GM19193 (cell line): Measurements from ENCODE around the gene FLYWCH2.

Experiments used
- POLR2A ChIP-seq: IDR thresholded peaks from 4 replicates; pipeline ENCODE4 v1.6.1; 2011; ENCODE audit not compliant: insufficient read depth, insufficient read length; ENCODE audit errors: extremely low read depth

FLYWCH2 gene, protein sequence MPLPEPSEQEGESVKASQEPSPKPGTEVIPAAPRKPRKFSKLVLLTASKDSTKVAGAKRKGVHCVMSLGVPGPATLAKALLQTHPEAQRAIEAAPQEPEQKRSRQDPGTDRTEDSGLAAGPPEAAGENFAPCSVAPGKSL

DNA sequence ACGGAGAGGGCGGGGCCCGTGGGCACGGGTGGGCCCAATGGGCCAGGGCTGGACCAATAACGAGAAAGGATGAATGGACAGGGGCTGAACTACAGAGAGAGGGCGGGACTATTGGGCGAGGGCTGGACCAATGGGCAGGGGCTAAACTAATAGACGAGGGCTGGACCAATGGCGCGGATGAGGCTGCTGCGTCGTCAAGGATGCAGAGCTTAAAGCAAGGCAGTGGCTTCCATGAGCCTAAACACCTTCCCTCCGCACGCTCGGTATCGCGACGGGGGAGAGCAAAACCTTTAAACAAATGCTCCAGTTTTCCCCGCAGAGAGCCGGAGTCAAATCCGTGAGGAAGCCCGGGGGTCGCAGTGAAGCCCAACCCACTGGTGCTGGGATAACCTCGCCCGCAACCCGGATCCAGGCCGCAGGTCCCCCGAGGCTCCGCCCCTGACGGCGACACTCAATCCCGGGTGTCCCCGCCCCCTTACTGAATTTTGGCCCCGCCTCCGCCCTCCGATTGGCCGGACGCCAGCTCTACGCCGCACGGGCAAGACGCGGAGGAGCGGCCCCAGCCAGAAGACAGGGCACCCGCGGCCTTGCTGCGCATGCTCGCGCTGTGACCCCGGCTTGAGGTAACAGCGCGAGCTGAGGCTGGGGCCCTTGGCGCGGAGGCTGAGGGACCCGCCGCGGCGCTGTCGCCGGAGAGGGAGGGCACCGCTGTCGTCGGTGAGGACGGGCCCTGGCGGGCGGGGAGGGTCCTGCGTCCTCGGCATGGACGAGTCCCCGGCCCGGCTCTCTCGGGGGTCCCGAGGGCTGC lies at the start of gene FLYWCH2:
Gene FLYWCH2, plus strand, starts transcription at position 566 of the 808 bp plus-strand sequence. CDS start 13,235 bp downstream, outside the sequence.
- peak; percentile 80 for TF ChIP-seq POLR2A

DNA sequence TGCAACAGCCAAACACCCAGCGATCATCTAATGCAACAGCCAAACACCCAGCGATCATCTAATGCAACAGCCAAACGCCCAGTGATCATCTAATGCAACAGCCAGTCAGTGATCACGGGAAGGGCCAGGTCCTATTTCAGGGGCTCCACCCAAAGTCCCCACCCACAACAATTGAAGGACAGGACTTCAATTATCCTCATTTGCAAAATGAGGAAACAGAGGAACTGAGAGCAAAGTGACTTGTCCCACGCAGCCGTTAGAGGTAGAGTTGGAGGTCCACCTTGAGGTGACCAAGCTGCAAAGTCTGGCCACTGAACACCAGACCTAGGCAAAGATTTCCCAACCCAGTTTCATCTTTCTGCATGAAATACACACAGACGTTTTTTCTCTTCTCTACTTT lies 49.2 kb upstream of the FLYWCH2 start:
- no peak for TF ChIP-seq POLR2A

DNA sequence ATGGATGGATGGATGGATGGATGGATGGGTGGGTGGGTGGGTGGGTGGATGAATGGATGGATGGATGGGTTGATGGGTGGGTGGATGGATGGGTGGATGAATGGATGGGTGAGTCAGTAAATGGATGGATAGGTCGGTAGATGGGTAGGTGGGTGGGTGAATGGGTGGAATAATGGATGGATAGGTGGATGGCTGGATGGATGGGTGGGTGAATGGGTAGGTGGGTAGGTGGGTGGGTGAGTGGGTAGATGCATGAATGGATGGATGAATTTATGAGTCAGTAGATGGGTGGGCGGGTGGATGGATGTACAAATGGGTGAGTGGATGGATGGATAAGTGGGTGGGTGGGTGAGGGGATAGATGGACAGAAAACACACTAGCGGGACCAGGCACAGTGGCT lies 48.0 kb upstream of the FLYWCH2 start:
- TF ChIP-seq POLR2A: no peak

DNA sequence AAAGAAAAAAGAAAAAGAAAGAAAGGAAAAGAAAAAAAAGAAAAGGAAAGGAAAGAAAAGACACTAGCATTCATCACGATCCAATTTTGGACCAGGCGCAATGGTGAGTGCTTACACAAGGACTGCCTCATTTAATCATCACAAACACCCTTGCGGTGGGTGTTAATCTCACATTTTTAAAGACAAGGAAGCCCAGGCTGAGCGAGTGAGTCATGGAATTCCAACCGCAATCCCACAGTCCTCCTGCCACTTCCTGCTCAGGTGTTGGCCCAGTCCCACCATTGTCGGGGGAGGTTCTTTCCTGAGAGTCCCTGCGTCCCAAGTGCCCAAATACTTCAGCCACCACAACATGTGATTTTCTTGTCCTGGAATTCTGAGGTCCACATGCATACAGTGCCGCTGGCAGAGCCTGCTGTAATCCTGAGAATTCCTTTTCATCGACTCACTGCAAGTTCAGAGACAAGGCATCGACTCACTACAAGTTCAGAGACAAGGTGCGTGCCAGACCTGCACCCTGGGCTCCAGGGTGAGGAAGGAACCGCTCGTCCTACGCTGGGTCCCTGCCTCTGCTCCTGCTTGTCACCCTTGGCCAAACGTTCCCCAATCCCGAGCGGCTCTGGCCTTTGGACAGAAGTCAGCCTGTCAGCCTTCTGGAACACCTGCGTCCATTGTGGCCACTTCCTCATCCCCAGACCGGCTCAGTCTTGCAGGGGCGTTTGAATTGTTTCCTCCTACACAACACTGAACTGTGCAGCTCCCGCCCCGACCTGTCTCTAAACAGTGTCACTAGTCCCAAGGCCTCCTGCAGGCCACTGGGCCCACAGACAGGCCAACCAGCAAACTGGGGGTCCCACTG lies 47.1 kb upstream of the FLYWCH2 start:
- no peak for TF ChIP-seq POLR2A

DNA sequence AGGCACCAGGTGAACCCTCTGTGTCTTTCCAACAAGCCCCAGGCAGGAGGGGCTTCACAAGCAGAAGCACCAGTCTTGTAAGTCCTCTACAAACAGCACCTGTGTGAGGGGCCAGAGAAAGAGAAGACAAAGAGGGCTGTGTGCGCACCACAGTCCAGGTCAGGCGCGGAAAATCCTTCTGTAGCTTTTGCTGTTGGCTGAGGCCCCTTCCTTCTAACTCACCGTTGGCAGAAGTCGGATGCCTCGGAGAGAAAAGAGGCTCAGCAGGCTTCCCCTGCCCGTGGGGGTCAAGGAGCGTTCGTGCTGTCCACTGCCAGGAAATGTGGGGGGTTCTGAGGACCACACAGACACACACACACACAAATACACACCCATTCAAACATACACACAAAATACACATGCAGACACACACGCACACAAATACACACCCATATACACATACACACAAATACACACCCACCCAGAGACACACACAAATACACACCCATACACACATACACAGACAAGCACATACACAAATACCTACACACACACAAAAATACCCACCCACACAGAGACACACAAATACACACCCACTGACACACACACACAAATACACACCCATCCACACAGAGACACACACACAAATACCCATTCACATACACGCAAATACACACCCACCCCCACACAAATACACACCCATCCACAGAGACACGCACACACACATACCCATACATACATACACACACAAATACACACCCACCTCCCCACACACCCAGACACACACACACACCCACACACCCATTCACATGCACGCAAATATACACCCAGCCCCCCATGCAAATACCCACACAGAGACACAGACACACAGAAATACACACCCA lies 46.1 kb upstream of the FLYWCH2 start:
- no peak for TF ChIP-seq POLR2A

DNA sequence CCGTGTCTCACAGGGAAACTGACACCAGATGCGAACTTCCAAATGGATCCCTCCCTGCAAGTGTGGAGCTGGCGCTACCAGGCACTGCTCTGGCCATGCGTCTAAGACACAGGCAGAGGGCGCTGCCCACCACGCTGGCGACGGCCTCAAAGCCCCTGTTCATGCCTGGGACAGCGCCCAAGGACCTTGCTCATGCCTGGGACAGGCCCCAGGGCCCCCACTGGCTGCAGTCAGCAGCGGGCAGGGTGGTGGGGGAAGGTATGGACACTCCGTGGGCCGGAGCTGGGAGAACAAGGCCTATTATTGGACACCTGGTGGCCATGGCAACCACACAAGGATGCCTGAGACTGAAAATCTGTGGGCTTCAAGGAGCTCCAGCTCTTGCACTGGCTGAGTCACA lies 44.1 kb upstream of the FLYWCH2 start:
- TF ChIP-seq POLR2A: no peak

DNA sequence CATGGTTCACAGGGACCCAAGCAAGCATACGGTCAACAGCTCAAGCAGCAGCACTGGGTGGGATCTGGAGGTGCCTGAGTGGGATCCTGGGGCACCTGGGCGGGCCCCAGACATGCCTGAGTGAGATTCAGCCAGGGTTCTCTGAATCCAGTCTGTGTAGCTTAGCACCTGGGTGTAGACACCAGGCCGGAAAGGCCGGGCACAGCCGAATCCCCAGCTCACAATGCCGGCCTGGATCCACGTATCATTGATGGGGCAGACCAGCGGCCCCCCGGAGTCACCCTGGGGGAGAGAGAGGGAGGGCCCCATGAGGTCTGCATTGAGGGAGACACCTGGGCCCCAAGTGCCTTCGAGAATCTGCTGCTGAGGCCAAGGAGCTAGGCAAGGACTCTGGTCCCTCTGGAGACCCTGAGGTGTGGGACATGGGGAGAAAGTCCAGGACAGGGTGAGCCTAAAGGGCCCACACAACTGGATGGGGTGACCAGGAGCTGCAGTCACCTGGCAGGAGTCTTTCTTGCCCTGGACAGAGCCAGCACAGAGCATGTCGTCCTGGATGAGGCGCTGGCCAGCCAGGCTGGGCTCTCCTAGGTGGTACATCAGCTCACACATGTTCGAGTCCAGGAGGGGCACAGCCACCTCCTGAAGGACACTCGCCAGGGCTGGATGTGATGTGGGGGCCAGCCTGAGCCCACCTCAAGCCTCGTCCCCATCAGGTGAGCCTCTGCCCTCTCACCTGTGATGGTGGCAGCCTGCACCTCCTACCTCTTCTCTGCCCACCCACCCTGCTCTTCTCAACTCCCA lies 43.2 kb upstream of the FLYWCH2 start:
- no peak for TF ChIP-seq POLR2A

DNA sequence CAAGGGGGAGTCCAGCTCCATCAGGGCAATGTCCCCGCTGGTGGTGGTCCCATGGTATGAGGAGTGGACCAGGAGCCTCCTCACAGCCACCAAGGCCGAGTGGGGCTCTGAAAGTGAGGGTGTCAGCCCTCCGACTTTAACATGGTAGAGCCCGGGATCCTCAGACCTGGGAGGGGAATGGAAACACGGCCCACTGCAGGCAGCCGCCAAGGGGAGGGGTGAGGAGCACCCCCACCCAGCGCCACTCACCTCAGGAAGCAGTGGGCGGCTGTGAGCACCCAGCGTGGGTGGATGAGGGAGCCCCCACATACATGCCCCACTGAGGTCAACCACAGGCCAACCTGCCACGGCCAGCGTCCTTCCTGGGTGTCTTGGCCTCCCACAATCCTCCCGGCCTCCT lies 42.1 kb upstream of the FLYWCH2 start:
- TF ChIP-seq POLR2A: no peak

DNA sequence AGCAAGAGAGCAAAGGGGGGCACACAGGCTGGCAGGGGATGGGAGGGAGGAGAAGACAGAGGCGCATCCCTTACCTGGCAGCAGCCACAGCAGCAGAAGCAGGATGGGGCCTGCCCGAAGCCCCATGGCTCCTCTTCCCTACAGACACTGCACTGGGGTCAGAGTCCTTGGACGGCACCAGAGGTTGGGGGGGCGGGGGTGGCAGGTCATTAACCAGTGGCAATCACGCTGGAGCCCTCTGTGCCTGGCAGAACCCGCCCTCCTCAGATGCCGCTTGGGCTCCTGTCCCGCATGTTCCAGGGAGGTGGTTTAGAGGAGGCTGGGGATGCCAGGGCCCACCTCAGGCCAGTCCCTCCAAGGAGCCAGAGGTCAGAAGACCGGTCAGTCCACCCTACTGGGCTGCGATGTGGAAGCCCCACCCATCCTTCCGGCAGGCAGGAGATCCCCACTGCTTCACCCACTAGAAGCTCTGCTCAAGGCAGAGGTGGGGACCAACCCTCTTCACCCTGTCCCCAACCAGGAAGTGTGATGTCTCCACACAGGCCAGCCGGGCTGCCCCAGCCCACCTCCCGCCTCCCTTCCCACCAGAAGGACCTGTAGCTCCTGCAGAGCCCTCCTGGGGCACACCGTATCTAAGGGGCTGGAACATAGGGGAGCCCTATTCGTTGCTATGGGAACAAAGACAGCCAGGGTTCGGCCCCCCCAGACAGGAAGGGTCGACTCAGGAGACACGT lies 41.2 kb upstream of the FLYWCH2 start:
- TF ChIP-seq POLR2A: no peak

DNA sequence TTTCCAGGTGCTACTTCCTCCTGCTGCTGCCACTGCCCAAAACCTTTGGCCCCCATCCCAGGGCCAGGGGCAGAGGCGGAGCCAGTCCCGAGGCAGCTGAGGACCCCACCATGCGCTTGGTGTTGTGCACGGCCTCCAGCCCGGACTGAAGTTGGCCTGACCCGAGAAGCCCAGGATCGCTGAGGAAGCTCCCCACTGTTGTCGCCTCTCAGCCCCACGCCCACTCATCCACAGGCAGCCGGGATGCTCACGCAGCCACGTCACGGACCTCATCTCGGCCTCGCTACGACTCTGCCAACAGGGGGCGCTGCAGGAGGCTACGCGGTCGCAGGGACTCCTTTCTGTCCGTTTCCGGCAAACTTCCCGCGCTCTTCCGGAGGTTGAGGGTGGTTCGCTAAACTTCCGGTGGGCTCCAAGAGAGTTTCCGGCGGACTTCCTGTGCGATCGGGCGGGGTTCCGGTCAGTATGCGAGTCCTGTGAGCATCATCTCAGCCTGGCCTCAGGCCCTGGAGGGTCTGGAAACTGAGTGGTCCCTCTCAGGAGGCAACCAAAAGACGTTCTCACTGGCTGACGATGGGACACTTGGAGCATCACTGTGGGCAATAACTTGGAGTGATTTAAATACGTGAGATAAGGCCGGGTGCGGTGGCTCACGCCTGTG lies 40.5 kb upstream of the FLYWCH2 start:
- no peak for TF ChIP-seq POLR2A

DNA sequence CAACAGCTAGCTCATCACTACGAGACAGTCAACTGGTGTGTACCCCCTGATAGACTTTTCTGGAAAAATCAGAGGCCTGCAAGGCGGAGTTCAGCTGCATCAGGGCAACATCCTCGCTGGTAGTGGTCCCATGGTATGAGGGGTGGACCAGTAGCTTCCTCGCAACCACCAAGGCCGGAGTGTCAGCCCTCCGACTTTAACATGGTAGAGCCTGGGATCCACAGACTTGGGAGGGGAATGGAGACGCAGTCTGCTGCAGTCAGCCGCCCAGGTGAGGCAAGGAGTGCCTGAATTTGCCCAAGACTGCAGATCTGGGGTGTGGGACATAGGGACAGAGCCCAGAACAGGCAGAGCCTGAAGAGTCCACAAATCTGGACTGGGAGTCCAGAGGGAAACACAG lies 39.5 kb upstream of the FLYWCH2 start:
- TF ChIP-seq POLR2A: no peak

DNA sequence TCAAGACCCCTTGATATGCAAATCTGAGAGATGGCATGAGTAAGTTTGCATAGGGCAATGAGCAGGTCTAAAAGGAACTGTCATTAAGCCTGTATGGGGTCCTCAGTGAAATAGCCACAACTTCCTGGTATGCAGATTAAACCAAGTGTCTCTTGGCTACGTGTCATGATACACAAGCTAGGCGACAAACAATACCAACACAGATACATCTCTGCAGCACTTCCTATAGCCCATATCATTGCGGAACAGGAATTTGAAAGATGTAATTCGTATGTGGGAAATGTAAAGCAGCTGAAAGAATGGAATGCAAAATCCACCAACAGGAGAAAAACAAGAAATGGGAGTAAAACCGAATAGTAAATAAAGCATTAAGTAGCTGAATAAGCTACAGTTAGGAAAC lies 37.9 kb upstream of the FLYWCH2 start:
- TF ChIP-seq POLR2A: no peak
